ENCODE measurements around the gene SLC27A6.
"Not testable (repeated sequence)": the region's sequence is repeated elsewhere in the genome, so short reads cannot be mapped to it uniquely, and the experiment has no call there.

The SLC27A6 gene

DNA sequence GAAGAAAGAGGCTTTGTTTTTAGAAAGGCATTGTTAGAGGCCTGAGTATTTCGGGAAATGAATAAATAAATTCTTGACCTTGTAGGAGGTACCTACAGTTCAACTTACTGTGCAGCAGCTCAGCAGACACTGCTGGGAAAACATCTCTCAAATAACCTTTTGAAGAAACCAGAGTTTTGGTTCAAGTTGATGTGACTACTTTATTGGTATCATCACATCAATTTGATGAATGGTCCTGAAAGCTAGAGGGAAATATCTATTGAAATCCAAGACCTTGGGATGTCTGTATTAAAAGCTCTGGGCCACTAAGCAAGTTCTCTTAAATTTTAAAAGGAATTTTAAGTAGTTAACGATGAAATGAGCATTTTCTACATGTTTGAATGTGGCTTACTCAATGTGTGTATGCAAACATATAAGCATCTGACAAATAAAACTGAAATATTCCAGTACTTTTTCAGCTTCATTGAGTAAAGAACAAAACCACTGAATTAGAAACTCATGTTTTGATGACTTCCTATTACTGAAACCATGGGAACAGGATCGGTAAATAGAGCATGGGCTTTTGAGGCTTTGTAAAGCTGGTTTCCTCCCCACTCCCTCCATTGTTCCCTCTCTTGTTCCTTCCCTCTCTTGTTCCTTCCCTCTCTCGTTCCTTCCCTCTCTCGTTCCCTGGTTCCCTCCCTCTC is 36.7 kb downstream of the SLC27A6 start:
- peak; percentile 46 for DNase-seq

GRCh38 chr5:129002527-129002842 is 37.2 kb downstream of the SLC27A6 start:
- no peak for DNase-seq

DNA sequence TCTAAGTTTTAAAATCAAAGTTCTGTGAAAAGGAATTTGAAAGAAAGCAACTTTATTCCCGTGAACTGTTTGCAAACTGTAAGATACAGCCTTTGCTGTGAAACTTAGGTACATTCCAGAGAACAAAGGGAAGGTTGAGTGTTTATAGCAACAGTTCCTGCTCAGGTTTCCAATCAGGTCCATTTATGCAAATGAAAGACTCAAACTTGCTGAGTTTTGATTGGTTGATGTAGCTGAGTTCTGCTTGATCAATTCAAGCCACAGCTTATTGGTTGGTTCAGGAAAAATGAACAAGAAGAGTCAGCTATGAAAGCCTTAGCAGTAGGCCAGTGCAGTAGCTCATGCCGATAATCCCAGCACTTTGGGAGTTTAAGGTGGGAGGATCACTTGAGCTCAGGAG is 37.9 kb downstream of the SLC27A6 start:
- DNase-seq = no peak

- no peak for DNase-seq
These were observed 48.9 kb downstream of the SLC27A6 start for GRCh38 chr5:129014185-129014584.

DNA sequence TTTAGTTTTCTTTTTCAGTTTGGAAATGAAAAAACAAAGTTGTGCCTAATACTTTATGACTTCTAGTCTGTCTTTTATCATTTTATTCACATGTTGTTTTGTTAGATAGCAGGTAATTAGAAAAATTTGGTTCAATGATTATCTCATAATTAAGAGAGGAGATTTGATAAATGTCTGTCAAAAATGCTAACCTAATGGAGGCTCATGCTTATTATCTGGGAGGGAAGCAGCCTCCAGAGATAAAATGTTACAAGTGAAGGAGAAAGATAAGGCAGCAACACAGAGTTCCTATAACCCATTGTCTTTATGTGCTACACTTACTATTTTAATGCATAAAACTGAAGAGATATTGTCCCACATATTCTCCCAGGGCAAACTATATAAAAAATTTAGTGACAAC is 53.5 kb downstream of the SLC27A6 start:
- no peak for DNase-seq

DNA sequence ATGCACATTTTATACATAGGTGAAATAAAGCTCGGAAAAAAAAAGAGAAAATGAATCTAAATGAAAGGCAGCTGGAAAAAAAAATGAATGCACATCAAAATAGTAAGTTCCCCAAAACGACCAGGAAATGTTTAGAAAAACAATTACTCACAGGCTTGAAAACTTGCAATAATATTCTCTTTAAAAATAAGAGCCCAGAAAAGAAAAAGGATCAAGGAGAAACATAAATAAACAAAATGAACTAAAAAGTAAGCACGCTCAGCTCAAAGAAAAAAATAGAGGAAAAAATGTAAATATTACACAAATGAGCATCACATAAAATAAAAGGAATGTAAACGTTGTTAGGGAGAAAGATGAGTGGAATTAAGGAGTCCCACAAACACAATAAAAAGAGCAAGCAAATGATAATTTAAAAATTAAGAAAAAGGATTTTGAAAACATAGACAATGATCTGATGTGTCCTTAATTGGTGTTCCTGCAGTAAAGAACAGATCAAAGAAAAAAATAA is 54.2 kb downstream of the SLC27A6 start:
- no peak for DNase-seq

GRCh38 chr5:129020683-129021082 is 55.4 kb downstream of the SLC27A6 start:
- DNase-seq = no peak

DNA sequence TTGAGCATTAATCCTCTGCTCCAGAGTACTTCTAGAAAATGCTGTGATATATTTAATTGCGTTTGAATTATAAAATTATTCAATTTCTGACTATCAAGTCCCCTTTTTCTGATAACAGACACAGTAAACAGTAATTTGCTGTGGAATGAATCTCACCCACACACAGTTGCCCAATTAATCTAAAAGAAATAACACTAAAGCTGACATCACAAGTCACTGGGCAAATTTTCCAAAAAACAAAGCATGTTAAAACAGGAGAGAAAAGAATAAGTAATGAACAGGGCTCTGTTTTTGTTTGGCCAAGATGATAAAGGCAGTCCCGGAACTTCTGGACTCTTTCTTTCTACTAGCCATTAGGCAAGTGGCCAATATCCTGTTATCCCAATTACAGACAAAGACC is 56.5 kb downstream of the SLC27A6 start:
- no peak for DNase-seq

- no peak for DNase-seq
These were observed 57.3 kb downstream of the SLC27A6 start for GRCh38 chr5:129022599-129022998.

GRCh38 chr5:129027260-129027659 is 62.0 kb downstream of the SLC27A6 start:
- DNase-seq = no peak

- DNase-seq = no peak
These were observed 66.8 kb downstream of the SLC27A6 start for GRCh38 chr5:129031886-129032683.

DNA sequence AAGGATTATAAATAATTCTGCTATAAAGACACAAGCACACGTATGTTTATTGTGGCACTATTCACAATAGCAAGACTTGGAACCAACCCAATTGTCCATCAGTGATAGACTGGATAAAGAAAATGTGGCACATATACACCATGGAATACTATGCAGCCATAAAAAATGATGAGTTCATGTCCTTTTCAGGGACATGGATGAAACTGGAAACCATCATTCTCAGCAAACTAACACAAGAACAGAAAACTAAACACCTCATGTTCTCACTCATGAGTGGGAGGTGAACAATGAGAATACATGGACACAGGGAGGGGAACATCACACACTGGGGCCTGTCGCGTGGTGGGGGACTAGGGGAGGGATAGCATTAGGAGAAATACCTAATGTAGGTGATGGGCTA is 71.0 kb downstream of the SLC27A6 start:
- DNase-seq = not testable (repeated sequence)

GRCh38 chr5:129041196-129041881 is 76.1 kb downstream of the SLC27A6 start:
- DNase-seq = no peak

DNA sequence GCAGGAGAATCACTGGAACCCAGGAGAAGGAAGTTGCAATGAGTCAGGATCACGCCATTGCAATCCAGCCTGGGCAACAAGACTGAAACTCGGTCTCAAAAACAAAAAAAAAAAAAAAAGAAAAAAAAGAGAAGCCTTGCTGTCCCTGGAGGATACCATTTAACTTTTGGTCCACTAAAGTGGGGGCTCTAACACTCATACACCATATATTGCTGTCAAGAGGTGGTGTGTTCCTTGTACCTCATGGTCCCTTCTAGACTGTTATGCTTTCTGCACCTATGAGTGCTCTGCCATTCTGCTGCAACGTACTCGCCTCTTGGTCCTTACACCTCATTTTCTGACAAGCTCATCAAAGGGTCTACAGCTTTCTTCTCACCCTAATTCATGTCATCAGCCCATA is 77.0 kb downstream of the SLC27A6 start:
- DNase-seq = no peak

GRCh38 chr5:129043894-129044293 is 78.6 kb downstream of the SLC27A6 start:
- DNase-seq = no peak

DNA sequence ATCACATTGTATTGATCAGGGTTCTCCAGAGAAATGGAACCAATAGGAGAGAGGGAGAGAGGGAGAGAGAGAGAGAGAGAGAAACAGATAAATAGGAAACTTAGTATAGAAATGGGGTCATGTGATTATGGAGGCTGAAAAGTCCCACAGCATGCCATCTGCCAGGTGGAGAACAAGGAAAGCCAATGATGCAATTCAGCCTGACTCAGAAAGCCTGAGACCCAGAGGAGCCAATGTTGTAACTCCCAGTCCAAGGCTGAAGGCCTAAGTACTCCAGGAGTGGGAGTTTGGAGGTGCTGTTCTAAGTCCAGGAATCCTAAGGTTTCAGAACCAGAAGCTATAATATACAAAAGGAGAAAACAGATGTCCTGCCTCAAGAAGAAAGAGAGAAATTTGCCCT is 80.9 kb downstream of the SLC27A6 start:
- no peak for DNase-seq

GRCh38 chr5:129048509-129048908 is 83.2 kb downstream of the SLC27A6 start:
- DNase-seq = no peak

DNA sequence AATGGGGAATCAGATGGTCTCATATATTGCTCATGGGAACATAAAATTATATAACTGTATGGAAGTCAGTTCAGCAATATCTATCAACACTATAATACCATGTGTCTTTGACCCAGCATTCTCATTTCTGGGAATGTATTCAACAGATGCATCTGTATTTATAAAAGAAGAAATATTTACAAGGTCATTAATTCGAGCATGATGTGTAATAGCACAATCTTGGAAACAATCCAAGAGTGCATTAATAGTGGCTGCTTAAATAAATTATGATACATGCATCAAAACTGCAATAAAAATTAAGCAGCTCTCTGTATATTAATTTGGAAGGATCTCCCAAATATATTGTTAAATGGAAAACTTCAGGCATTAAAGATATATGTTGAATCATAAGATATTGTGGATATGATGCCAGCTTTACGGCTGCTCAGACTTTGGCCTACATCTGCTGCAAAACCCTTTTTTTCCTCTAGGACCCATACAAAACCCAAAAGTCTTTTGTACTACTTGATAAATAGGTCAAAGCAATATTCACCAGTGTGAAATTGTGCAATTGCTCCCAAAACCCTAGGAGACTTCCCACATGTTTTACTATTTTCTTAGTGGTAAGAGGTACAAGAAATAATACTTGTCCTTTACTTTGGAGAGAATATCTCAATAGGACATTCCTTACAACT is 84.0 kb downstream of the SLC27A6 start:
- DNase-seq = no peak

DNA sequence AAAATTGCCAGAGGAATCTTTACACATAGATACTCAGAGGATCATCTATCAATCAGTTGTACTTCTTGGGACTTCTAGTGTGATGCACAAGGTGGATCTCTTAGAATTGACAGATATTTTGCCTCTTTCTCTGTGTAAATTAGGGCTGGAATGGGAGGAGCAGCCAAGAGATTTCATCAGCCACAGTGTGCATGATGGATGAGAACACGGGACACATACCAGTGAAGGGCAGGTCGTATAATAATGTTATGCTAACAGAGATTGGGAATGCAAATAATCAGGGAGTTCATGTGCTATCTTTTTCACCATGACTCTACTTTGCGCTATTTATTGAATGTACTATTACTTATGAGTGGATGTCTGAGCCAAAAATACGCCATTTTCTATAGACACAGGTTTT is 86.0 kb downstream of the SLC27A6 start:
- no peak for DNase-seq

DNA sequence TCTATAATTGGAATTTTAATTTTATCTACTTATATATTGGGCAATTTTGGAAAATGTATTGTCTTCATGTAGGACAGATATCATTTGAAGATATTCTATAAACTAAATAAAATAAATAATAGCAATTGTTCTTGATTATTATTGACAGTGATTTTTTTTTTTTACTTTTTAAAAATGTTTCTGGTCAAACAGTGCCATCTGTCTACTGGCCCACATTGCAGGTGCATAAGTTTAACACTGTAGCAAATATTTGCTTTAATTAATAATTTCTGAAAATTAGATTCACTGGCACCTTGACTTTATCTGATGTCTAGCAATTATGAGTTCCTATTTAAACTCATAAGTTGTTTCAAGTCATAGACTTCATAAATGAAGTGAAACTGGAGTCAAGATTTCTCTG is 88.2 kb downstream of the SLC27A6 start:
- DNase-seq = no peak

GRCh38 chr5:129057329-129057728 is 92.0 kb downstream of the SLC27A6 start:
- no peak for DNase-seq

- DNase-seq = no peak
These were observed 96.6 kb downstream of the SLC27A6 start for GRCh38 chr5:129061849-129062248.

- DNase-seq = peak; percentile 65
These were observed 98.3 kb downstream of the SLC27A6 start for GRCh38 chr5:129063483-129064113.

All from eye (tissue), 1 donor.